ENCODE measurements around the gene ZNF585A.

The ZNF585A gene

DNA sequence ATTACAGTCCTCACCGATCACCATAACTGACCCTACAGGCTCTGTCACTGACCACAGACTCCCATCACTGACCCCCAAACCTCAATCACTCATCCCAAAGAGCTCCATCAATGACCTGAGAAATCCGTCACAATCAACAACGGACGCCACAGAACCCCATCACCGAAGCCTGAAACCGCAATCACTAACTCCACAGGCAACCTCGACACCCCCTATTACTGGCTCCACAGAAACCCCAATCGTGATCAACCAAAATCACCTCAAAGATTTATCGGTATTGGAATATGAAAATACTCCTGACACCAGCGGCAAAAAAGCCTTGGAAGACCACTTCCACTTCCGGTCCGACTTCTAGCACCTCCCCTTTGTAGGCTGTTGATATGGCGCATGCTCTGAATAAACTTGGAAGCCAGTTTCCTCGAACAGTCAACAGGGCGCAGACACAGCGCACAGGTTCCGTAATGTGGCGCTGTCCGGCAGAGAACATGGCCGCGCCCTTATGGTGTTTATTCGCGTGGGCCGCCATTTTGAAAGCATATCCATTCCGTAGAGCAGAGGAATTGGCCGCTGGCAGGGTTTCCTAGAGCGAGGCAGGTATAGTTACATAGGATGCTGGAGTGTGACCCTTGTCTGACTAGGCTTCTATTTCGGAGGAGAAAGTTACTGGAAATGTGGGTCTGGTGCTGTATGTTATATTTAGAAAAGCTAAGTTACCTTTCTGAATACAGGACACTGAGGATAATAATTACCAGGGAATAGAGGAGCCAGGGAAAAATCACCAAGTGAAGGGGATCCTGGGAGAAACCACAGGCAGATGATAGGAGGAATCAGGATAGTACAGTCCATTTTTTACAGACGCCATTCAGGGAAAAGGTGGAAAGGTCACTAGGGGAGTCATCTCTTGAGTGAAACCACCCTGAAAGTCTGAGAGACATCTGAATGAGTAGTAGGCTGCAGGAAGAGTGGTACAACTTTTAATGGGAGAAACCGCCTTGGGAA, at the start of gene ZNF585A:
Gene ZNF585A, minus strand, starts transcription at position 328 of the 999 bp plus-strand sequence. CDS start 2,785 bp downstream, outside the sequence.
- TF ChIP-seq, protein P1, sequence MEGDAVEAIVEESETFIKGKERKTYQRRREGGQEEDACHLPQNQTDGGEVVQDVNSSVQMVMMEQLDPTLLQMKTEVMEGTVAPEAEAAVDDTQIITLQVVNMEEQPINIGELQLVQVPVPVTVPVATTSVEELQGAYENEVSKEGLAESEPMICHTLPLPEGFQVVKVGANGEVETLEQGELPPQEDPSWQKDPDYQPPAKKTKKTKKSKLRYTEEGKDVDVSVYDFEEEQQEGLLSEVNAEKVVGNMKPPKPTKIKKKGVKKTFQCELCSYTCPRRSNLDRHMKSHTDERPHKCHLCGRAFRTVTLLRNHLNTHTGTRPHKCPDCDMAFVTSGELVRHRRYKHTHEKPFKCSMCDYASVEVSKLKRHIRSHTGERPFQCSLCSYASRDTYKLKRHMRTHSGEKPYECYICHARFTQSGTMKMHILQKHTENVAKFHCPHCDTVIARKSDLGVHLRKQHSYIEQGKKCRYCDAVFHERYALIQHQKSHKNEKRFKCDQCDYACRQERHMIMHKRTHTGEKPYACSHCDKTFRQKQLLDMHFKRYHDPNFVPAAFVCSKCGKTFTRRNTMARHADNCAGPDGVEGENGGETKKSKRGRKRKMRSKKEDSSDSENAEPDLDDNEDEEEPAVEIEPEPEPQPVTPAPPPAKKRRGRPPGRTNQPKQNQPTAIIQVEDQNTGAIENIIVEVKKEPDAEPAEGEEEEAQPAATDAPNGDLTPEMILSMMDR (IDR thresholded peaks at IDR 0.05; ENCODE audit: low read depth, low read length), result peak; percentile 30
- H3K4me3 ChIP-seq (replicated peaks in 1 of 2; ENCODE audit: low read depth in 2 of 2, low read length in 2 of 2), result peak within 1 kb of the TSS; percentile 55 to 73
- peak; percentile 98 for DNase-seq (ENCODE audit: low read depth in 2 of 2)

DNA sequence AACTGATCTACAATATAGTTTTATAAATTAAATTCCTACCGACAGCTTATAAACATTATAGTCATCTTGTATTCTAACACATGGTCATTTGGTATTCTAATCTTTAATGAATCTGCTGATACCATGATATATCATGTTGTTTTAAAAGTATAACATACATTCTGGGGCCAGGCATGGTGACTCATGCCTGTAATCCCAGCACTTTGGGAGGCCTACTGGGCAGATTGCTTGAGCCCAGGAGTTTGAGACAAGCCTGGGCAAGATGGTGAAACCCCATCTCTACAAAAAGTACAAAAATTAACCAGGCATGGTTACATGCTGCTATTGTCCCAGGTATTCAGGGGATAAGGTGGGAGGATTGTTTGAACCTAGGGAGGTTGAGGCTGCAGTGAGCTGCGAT, 48.6 kb upstream of the ZNF585A start:
- TF ChIP-seq, protein P1 (IDR thresholded peaks at IDR 0.05; ENCODE audit: low read depth, low read length), result no peak
- no peak for DNase-seq (ENCODE audit: low read depth in 2 of 2)

DNA sequence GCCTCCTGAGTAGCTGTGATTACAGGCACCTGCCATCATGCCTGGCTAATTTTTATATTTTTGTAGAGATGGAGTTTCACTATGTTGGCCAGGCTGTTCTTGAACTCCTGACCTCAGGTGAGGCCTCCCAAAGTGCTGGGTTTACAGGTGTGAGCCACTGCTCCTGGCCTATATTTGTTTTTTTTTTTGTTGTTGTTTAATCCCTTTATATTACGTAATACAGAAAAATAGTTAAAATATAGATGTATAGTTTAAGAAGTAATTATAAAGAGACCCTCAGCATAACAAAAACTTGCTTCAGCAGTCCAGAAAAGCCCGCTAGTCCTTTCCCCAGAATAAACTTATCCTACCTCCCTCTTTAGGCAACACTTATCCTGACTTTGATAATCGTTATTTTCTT, 47.9 kb upstream of the ZNF585A start:
- H3K4me3 ChIP-seq (replicated peaks in 1 of 2; ENCODE audit: low read depth in 2 of 2, low read length in 2 of 2), result no peak overlapping the region
- TF ChIP-seq, protein P1 (IDR thresholded peaks at IDR 0.05; ENCODE audit: low read depth, low read length), result no peak
- no peak for DNase-seq (ENCODE audit: low read depth in 2 of 2)

More for the DNA sequence above, 48.6 kb upstream of the ZNF585A start:
- H3K4me3 ChIP-seq (replicated peaks in 1 of 2; ENCODE audit: low read depth in 2 of 2, low read length in 2 of 2), result no peak overlapping the region

DNA sequence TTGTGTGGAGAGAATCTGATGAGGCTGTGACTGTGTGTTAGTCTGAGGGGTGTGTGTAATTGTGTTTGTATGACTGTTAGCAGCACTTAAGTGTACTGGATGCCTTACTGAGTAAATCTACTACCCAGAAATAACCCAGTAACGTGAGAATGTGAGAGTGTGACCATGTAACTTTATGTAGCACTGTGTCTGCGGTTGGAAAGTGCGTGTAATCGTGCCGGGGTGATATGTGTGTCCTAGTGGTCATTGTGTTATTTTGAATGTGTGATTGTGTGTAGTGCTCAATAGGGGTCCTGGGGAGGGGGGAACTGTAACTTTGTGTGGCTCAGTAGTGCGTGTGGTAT, 46.1 kb upstream of the ZNF585A start:
- TF ChIP-seq, protein P1 (IDR thresholded peaks at IDR 0.05; ENCODE audit: low read depth, low read length), result no peak
- DNase-seq (ENCODE audit: low read depth in 2 of 2), result peak in 1 of 2 donors; percentile 20
- peak overlapping the region; percentile 85 to 98 for H3K4me3 ChIP-seq (replicated peaks in 1 of 2; ENCODE audit: low read depth in 2 of 2, low read length in 2 of 2)

DNA sequence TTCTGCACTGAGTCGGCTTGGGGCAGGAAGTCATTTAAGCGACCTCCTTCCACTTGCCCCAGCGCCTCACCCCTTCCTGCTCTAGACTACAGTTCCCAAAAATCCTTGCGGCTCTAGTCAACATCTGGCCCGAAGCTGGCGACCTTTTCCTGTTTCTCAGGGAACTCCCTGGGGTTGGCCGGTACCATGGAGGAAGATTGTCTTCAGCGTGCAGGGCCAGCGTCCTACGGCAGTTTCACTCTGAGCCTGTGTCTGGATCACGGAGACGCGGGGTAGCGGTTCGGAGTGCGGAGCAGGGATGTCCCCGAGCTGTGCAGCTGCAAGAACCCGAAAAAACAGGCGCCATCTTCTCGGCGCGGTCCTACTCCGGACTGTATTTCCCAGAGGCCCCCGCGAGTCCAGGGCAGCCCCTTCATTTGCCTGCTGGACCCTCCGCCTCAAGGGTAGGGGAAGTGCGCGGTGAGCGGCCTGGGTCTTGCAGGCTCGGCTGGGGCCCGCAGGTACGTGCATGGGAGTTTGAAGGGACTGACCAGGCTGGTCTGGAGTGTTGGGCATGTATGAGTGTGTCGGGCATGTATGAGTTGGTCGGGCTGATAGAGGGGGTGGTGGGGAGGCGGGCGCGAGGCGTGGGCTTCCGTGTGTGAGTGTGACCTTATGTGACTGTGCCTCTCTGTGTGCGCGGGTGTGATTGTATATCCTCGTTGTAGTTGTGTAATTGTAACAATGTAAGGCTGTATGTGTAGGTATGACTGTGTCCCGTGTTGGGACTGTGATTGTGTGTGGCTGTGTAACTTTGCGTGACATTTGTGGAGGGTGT, 45.5 kb upstream of the ZNF585A start, which contains the start of gene ZNF383:
Gene ZNF383, plus strand, starts transcription at position 440 of the 817 bp plus-strand sequence. CDS start 12,240 bp downstream, outside the sequence.
- DNase-seq (ENCODE audit: low read depth in 2 of 2), result peak; percentile 89 to 91
- TF ChIP-seq, protein P1 (IDR thresholded peaks at IDR 0.05; ENCODE audit: low read depth, low read length), result no peak
- peak within 1 kb of the TSS; percentile 85 to 98 for H3K4me3 ChIP-seq (replicated peaks in 1 of 2; ENCODE audit: low read depth in 2 of 2, low read length in 2 of 2)

DNA sequence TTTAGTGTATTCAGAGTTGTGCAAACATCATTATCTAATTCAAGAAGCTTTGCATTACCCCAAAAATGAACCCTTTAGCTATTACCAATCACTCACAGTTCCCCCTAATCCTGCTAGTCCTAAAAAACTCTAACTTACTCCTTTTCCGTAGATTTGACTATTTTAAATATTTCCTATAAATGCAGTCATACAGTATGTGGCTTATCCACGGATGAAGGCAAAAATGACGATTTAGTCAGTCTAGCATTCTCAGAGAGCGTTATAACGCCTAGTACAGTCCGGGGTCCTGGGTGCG, 44.9 kb upstream of the ZNF585A start:
- H3K4me3 ChIP-seq (replicated peaks in 1 of 2; ENCODE audit: low read depth in 2 of 2, low read length in 2 of 2), result peak overlapping the region; percentile 85 to 98
- no peak for DNase-seq (ENCODE audit: low read depth in 2 of 2)
- TF ChIP-seq, protein P1 (IDR thresholded peaks at IDR 0.05; ENCODE audit: low read depth, low read length), result no peak
